GM21786 (cell line): Measurements from ENCODE around the gene RNPEPL1.

Experiments
- ATAC-seq: cut with Tn5 transposase; IDR thresholded peaks from one replicate; pipeline ENCODE4 v1.9.1; 2021; ENCODE audit not compliant: unreplicated experiment

Gene RNPEPL1

DNA sequence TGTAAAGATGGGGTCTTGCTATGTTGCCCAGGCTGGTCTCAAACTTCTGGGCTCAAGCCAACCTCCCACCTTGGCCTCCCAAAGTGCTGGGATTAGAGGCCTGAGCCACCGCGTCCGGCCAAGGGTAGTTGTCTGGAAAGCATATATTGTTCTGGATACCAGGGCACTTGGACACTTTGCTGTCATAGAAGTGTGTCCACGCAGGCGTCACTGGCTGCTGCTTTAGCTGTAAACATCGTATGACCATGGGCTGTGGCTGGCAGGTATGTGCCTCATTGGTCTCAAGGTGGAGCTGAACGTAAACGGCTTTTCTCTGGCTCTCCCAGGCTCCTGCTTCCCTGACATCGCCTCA lies 53.8 kb downstream of the RNPEPL1 start:
- no peak for ATAC-seq

DNA sequence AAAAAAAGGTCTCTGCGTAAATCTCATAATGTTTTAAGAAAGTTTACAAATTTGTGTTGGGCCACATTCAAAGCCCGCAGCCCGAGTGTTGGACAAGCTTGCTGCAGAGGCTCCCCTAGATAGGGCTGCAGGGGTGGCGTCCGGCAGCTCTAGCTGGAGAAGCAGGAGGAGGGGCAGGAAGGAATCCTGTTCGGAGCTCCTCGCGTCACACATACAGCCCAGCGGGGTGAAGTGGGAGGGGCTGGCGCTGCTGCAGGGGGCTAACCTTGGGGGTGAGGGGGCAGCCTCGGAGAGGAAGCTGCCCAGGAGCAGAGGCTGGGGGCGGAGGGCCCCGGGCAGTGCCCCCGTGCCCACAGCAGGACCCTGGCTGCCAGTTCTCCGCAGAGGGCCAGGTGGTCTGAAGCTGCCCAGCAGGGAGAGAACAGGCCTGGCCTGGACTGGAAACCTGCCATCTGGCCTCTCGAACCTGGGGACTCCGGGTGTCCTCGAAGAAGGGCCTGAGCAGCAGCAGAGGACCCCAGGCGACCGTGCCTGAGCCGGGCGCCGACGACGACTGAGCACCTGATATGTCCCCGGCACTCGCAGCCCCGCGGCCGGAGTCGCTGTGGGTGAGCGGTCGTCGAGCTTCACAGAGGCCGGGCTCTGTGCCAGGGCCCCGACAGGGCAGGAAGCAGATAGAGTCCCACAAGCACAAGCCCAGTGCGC lies 54.4 kb downstream of the RNPEPL1 start:
- no peak for ATAC-seq

GRCh38 chr2:240623531-240624010 lies 55.3 kb downstream of the RNPEPL1 start:
- no peak for ATAC-seq

GRCh38 chr2:240624011-240624949 lies 56.0 kb downstream of the RNPEPL1 start:
- no peak for ATAC-seq

GRCh38 chr2:240624950-240625621 lies 56.8 kb downstream of the RNPEPL1 start, which contains the start of gene GPR35:
Gene GPR35 (plus strand): TSS chr2:240625480. CDS start chr2:240629953, 4,473 bp downstream.
- ATAC-seq: peak; percentile 17

DNA sequence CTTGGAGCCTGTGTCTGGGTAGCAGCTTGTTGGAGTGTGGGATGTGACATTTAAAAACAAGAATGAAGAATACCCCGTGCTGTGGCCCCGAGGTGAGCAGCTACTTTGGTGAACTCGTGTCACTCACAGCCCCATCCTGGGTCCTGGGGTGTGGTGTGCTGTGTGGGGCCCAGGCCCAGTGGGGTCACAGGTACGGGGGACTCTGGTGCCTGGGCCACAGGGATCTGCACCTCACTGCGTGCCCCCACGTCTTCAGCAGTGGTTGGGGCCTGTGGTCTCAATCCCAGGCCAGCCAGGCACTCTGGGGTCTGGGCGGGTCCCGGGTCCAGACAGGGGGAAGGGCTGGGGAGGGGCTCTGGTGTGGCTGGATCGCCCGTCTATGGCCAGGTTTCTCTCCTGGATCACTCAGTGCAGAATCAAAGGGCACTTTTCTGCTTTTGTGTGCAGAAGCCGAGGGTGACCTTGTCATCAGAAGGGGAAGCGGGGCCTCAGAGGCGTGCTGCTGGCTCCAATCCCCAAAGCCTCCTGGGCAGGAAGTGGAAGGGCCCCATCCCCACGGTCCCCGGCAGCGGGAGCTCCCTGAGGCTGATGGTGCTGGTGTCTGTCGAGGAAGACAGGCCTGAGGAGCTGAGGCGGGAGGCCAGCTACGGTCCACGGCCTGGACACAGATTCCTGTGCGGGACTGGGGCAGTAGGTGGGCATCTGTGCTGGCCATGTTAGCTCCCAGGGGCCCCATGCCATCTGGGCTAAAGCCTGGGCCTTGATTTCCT lies 58.4 kb downstream of the RNPEPL1 start:
- no peak for ATAC-seq

DNA sequence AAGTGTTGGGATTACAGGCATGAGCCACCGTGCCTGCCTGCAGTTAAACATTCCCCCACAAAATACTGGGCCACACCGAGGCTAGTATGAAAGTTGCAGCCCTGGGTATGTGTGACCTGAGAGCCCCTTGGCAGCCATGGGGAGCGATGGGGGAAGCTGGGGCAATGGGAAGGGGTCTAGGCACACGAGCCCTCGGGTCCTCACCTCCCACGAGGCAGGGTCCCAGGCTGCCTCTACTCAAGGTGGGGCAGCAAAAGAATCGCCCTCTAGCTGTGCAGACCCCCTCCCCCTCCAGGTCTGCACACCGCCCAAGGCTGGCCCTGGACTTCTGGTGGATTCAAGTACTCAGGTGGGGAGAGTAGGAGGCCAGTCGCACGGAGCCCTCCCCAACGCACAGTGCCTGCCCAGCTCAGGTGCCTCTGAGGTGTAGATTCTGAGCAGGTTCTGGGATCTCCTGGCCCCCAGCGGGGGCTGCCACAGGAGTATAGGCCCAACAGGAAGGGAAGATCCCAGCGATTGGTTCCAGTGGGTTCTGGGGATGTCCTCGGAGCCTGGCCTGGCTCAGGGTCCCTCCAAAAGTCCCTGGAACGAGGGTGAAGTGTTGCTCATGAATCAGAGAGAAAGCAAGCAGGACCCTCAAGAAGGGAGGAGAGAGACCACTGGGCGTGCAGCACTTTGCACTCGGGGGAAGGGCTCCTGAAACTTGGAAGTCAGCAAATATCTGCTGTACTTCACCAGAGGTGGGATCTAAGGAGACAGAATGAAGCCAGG lies 59.6 kb downstream of the RNPEPL1 start:
- ATAC-seq: no peak

- ATAC-seq: no peak
These were observed 60.2 kb downstream of the RNPEPL1 start for GRCh38 chr2:240628507-240628807.

- ATAC-seq: no peak
These were observed 60.7 kb downstream of the RNPEPL1 start for GRCh38 chr2:240628808-240629618.

GRCh38 chr2:240629619-240629967 lies 61.3 kb downstream of the RNPEPL1 start:
- ATAC-seq: no peak

- ATAC-seq: no peak
These were observed 61.9 kb downstream of the RNPEPL1 start for GRCh38 chr2:240629968-240630770.
